GM21423 (cell line): Measurements from ENCODE around the gene MADCAM1.

Source experiments
- ATAC-seq: cut with Tn5 transposase; IDR thresholded peaks from one replicate; pipeline ENCODE4 v1.9.1; 2021; ENCODE audit warnings: mild to moderate bottlenecking, moderate library complexity; ENCODE audit not compliant: unreplicated experiment

The MADCAM1 gene

DNA sequence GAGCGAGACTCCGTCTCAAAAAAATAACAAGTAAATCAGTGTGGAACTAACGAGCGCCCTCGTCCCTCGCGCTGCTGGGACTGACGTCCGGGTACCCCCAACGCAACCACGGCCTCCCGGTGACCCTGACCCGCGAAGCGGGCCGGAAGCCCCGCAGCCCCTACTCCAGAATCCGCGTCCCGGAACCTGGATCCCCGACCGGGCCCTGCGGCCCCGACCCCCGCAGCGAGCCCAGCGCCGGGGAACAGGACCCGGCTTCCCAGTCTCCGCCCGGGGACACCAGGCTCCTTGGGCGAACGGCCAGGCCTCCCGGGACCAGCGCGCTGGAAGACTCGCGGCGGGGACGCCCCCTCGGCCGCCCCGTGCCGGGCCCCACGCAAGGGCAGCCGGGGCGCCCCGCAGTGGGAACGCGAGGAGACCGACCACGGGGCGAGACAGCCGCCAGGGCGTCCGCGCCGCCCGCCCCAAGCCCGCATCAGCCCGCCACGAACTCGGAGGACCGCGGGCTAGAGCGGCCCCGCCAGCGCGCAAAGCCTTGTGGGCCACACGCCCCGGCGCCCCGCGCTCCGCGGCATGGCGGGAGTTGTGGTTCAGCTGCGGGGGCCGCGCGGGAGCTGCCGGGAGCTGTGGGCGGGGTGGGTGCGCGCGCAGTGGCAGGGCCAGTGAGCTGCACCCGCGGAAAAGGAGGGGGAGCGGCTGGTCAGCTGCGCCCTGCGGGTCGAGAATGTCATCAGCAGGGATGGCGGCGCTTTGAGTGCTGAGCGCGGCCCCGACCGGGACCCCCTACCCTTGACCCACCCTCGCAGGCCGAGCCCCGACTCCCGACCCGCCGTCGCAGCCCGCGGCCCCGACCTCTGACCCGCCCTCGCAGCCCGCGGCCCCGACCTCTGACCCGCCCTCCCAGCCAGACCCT is 7.5 kb upstream of the MADCAM1 start:
- ATAC-seq, result peak; percentile 84

DNA sequence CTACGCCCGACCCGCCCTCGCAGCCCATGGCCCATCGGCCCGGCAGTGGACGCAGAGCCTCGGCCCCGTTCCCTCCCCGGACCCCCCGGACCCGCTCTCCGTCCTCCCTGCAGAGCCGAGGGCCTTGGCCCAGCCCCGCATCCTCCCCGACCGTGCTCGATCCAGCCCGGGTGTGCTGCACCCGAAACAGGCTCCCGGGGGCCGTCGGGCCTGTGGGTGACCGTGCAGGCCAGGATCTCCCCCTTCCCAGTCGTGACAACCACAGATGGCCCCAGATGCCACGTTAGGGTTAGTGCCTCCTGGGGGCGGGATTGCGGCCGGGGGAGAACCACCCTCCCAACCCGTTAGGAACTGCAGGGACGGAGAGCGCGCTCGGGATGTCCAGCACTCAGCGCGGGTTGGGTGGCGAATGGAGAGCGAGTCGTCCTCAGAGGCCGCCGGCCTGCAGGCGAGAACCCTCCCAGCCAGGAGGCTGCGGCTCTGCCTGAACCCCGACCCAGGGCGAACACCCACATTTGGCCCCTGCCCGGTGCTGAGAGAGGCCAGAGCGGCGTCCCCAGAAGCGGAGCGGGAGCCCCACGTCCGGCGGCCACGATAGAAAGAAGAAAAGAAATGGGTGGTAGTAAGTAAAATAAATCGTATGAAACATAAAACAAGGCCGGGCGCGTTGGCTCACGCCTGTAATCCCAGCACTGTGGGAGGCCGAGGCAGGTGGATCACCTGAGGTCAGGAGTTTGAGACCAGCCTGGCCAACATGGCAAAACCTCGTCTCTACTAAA is 6.7 kb upstream of the MADCAM1 start:
- ATAC-seq, result peak; percentile 16

DNA sequence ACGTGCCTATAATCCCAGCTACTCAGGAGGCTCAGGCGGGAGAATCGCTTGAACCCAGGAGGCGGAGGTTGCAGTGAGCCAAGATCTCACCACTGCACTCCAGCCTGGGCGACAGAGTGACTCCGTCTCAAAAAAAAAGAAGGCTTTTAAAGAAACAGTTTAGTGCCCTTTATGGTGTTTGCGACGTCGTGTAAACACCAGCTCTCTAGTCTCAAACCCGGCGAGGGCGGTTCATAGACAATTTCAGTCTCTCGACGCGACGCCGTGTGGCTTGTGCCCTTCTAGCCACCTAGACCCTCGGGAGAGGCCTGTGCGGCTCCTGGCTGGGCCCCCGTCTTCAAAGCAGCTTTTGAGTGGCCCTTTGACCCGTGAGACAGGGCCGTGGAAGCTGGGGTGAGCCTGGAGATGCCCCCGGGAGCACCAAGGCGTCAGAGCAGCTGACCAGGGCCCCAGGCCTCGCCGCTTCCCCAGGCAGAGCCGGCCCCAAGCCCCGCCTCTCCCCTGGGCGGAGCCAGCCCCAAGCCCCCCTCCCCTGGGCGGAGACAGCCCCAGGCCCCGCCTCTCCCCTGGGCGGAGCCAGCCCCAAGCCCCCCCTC is 5.0 kb upstream of the MADCAM1 start:
- no peak for ATAC-seq

DNA sequence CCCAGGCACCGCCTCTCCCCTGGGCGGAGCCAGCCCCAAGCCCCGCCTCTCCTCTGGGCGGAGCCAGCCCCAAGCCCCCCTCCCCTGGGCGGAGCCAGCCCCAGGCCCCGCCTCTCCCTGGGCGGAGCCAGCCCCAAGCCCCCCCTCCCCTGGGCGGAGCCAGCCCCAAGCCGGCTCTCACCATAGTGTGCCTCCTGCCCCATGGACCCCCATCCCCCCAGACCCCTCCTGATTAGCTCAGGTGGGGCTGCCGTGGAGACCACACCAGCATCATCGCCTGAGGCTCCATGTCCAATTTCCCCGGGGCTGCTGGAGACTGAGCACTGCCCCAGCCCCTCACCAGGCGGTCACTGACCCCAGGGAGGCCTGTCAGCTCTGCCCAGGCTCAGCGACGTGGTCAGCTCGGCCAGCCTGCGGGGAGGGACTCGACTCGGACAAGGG is 4.2 kb upstream of the MADCAM1 start:
- ATAC-seq, result no peak

DNA sequence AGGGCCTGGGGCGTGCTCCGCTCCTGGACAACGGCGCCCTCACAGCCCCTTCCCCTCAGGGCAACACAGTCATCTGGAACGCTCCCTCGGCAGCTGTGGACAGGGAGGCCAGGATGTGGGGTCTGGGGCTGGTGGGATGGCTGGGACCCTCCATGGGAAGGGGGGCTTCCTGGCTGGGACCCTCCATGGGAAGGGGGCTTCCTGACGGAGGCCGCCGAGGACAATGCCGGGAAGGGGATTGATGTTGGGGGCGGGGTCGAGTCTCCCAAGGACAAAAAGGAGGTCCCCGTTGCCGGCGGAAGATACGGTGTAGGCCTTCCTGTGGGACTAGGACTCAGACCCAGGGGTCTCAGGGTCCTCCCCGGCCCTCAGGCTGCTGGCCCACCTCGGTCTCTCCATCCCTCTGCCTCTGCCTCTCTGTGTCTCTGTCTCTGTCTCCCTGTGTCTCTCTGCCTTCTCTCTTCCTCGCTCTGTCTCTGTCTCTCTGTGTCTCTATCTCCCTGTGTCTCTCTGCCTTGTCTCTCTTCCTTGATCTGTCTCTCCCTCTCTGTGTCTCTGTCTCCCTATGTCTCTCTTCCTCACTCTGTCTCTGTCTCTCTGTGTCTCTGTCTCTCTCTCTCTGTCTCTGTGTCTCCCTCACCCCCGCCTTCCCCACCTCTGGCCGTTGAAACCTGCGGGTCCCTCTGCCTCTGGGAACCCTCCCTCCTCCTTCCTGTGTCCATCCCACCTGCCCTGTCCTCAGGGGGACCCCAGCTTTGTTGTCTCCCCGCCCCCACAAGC is 2.7 kb upstream of the MADCAM1 start:
- no peak for ATAC-seq

DNA sequence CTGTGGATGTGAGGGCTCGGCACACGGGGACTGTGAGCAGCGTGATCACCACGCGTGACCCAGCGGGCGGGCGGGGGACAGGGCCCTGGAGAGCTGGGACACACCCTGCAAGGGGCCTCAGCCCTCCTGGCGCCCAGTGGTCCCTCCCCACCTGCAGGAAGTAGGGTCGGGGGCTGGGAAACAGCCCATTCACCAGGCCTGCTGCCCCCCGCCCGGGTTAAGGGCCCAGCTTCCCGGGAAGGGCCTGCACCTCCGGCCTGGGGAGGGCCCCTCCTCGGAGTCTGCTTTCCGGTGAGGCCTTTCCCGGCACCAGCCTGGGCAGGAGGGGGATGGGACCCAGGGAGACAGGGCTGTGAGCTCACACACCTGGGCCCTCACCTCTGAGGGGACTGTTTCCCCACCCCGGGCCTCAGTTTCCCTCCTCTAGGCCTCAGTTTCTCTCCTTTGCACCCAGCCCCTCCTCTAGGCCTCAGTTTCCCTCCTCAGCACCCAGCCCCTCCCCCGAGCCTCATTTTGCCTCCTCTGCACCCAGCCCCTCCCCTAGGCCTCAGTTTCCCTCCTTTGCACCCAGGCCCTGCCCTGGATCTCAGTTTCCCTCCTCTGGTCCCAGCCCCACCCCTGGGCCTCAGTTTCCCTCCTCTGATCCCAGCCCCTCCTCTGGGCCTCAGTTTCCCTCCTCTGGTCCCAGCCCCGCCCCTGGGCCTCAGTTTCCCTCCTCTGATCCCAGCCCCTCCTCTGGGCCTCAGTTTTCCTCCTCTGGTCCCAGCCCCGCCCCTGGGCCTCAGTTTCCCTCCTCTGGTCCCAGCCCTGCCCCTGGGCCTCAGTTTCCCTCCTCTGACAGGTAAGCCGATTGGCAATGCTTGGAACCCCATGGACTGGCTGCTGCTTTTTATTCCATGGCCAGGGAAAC is 1.9 kb upstream of the MADCAM1 start:
- ATAC-seq, result no peak

DNA sequence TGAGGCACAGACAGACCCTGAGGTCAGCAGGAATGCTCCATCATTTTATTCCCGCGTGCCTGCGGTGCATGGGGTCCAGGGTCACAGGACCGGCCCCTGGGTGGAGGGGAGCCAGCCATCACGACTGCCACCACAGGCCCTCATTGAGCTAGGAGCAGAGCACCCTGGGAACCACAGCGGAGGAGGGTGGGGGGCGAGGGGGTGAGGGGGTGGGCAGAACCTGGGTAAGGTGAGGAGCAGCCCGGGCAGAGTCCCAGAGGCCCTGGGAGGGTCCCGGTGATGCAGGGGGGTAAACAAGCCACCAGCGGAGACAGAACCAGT is 1.2 kb upstream of the MADCAM1 start:
- ATAC-seq, result no peak

DNA sequence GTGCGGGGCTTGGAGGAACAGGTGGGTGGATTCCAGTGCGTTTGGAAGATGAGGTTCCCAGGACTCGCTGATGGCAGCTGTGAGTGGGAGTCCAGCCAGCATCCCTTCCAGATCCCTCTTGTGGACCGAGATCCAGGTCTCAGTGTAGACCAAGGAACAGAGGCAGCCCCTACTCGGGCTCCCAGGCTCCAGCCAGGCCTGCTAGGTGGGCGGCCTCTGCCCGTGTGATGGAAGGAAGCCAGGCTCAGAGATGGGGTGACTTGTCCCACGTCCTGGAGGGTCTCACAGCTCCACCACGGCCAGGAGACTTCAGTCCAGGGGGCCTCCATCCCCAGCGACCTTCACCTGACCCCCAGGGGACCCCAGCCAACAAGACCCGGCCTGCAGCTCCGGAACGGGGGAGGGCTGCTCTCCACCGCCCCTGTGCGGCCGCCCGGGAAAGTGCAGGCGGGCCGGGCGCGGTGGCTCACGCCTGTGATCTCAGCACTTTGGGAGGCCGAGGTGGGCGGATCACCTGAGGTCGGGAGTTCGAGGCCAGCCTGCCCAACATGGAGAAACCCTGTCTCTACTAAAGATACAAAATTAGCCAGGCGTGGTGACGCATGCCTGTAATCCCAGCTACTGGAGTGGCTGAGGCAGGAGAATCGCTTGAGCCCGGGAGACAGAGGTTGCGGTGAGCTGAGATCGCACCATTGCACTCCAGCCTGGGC is 729 bp upstream of the MADCAM1 start:
- no peak for ATAC-seq

DNA sequence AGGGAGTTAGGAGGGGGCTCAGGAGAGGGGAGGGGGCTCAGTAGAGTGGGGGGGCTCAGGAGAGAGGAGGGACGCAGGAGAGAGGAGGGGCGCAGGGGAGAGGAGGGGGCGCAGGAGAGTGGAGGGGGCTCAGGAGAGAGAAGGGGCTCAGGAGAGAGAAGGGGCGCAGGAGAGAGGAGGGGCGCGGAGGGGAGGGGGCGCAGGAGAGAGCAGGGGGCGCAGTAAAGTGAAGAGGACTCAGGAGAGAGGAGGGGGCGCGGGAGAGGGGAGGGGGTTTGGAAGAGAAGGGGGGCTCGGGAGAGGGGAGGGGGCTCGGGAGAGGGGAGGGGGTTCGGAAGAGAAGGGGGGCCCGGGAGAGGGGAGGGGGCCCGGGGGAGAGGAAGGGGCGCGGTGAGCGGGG is 700 bp downstream of the MADCAM1 start:
- ATAC-seq, result no peak

DNA sequence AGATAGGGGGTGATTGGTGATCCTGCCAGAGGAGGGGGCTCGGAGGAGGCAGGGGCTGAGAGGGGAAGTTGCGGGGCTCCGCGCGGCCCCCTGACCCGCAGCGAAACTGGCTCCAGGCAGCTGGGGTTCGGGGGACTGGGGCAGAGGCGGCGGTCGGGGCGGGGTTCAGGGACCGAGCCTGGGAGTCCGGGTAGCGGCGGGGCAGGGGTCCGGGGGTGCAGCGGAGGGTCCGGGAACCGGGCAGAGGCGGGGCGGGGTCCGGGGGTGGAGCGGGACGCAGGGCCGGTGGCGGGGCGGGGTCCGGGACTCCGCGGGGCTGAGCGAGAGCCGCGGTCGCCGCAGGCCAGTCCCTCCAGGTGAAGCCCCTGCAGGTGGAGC is 1.2 kb downstream of the MADCAM1 start:
- ATAC-seq, result no peak

DNA sequence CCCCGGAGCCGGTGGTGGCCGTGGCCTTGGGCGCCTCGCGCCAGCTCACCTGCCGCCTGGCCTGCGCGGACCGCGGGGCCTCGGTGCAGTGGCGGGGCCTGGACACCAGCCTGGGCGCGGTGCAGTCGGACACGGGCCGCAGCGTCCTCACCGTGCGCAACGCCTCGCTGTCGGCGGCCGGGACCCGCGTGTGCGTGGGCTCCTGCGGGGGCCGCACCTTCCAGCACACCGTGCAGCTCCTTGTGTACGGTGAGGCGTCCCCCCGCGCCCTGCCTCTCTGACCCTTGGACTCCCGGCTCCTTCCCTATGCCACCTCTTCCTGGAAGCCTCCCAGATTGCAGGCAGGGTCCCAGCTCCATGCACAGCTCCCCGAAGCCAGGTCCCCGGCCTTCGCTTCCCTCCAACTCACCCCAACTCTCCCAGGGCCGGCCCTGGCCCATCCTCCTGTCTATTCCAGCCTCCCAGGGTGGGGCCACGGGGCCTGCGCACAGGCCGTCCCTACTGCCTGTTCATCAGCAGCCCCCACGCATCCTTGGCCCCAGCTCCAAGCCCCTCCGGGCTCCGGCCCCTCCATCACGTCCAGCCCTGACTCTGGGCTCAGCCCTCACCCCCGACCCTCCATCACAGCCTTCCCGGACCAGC is 1.7 kb downstream of the MADCAM1 start:
- no peak for ATAC-seq

DNA sequence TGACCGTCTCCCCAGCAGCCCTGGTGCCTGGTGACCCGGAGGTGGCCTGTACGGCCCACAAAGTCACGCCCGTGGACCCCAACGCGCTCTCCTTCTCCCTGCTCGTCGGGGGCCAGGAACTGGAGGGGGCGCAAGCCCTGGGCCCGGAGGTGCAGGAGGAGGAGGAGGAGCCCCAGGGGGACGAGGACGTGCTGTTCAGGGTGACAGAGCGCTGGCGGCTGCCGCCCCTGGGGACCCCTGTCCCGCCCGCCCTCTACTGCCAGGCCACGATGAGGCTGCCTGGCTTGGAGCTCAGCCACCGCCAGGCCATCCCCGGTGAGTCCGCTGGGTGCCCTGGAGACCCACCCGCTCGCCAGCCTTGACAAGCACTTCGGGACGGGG is 2.2 kb downstream of the MADCAM1 start:
- no peak for ATAC-seq

DNA sequence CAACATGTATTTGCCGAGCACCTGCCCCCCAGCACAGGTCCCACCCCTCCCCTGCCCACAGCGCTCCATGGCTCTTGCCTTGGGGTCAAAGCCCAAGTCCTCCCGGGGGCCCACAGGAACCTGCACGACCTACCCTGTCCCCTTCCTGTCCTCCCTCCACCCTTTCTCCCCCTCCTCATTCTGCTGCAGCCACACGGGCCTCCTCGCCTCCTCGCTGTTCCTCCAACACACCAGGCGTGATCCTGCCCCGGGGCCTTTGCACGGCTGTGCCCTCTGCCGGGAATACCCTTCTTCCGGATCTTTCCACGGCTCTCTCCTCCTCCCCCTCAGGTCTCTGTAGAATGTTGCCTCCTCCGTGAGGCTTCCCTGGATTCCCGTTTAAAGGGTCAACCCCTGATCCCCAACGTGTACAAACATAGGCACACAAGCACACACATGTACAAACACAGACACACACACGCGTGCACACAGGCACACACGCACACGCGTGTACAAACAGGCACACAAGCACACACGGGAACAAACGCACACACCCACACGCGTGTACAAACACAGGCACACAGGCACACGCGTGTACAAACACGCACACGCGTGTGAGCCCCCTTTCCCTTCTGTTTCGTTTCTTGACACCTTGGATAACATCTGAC is 2.8 kb downstream of the MADCAM1 start:
- no peak for ATAC-seq

DNA sequence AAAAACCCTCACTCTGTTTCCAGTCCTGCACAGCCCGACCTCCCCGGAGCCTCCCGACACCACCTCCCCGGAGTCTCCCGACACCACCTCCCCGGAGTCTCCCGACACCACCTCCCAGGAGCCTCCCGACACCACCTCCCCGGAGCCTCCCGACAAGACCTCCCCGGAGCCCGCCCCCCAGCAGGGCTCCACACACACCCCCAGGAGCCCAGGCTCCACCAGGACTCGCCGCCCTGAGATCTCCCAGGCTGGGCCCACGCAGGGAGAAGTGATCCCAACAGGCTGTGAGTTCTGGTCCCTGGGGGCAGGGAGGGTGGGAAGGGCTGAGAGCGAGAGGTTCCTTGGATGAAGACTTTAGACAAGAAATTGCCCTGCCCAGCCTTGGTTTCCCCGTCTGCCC is 5.4 kb downstream of the MADCAM1 start:
- ATAC-seq, result no peak

DNA sequence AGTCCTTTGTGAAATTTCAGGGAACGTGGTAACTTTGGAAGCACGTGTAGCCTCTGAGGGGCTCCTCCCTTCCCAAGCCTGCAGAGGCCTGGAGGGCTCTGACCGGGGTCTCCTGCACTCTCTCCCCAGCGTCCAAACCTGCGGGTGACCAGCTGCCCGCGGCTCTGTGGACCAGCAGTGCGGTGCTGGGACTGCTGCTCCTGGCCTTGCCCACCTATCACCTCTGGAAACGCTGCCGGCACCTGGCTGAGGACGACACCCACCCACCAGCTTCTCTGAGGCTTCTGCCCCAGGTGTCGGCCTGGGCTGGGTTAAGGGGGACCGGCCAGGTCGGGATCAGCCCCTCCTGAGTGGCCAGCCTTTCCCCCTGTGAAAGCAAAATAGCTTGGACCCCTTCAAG is 8.3 kb downstream of the MADCAM1 start:
- no peak for ATAC-seq

DNA sequence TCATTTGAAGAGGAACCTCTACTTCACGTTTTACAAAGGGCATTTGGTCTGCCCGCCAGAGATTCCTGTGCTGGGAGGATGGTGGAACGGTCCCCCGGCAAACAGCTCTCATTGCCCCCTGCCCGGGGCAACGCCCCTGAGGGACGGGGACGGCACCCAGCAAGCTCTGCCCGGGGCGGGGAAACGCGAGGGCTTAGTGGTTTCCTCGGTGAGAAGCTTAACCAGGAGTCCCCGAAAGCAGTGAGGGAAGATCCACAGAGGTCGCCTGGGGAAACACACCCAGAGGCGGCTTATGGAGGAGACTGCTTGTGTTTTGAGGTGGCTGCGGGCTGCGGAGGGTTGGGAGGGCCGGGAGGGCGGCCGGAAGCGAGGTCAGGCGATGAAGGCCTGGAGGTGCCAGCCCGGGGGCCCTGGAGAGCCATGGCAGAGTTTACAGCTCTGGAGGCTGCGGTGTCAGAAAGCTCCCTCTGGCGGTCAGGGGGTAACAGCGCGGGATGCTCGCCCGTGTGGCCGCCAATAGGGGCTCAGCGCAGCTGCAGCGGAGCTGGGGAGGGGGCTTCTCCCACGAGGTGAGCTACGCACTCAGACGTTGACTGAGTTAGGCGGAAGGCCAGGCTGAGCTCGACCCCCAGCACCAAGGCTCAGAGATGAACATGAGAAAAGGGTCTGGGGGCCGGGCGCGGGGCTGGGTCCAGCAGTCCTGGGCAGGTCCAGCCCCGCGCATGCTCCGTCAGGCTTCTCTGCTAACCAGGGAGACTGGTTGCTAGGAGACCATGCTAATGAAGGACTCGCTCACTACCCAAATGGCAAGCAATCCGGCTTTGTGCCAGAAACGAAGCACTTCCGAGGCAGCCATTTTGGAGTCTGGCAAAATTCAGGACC is 10.4 kb downstream of the MADCAM1 start:
- peak; percentile 65 for ATAC-seq
